H1 (cell line): ENCODE measurements around the gene CDPF1. TPM values are rescaled to one million over a fixed set of nuclear protein-coding genes. Genes with fewer than 3 reads are reported as not detected.

Experiments used
- CBX5 ChIP-seq: fragments of 300-800, 300-1000 bp; sonication (generic); IDR thresholded peaks from 2 replicates; pipeline ENCODE4 v1.7.1; 2016; ENCODE audit warnings: antibody characterized with exemption, low read length, low read depth
- CBX8 ChIP-seq: fragments of 300-800, 300-1000 bp; sonication (generic); IDR thresholded peaks from 2 replicates; pipeline ENCODE4 v1.7.1; 2016; ENCODE audit warnings: low read depth, low read length, borderline replicate concordance
- CHD7 ChIP-seq: fragments of 300-600 bp; sonication (generic); IDR thresholded peaks from 2 replicates; pipeline ENCODE4 v1.7.1; 2012; ENCODE audit warnings: low read length, moderate library complexity, mild to moderate bottlenecking, inconsistent platforms; ENCODE audit not compliant: insufficient replicate concordance
- NANOG ChIP-seq: IDR thresholded peaks from 2 replicates; pipeline ENCODE4 v1.6.1; 2011; ENCODE audit warnings: low read length, low read depth, mild to moderate bottlenecking, inconsistent platforms; ENCODE audit not compliant: insufficient read depth, poor library complexity, severe bottlenecking
- PHF8 ChIP-seq: fragments of 200-600 bp; sonication (generic); conservative IDR thresholded peaks from 2 replicates; pipeline ENCODE4 v1.7.1; 2012; ENCODE audit warnings: low read depth, mild to moderate bottlenecking, inconsistent platforms, low read length, moderate library complexity
- polyA plus RNA-seq, 7 experiments: library from polyadenylated mRNA; depleted of rRNA in 3 of 7; stranded (reverse) in 5 of 7; unstranded in 2 of 7; fragments of >200 nt in 5 of 7; fragments of 200-250 nt in 2 of 7; gene quantifications; 1 replicate in 5 of 7; 2 replicates in 1 of 7; 4 replicates in 1 of 7; pipeline versions ENCODE4 v1.2.1 to v1.2.3, GENCODE V29; 2011 to 2013; ENCODE audit warnings: missing spikeins in 2 of 7, mixed read lengths in 2 of 7
- total RNA-seq: library from RNA; stranded (reverse); fragmentation: NEBNext Ultra II Directional; extraction: Animal tissue kit (Norgen Biotek cat#: 25700); gene quantifications from 2 replicates; pipeline ENCODE4 v1.2.1, GENCODE V29; 2021
- TF ChIP-seq, protein P1 (sequence below), 3 experiments: IDR thresholded peaks; 1 replicate in 2 of 3; 2 replicates in 1 of 3; pipeline versions ENCODE4 v1.5.1 to v1.6.1; 2011; ENCODE audit warnings: low read length in 3 of 3, mild to moderate bottlenecking in 3 of 3, inconsistent platforms in 2 of 3, low read depth in 1 of 3, moderate library complexity in 1 of 3; ENCODE audit not compliant: insufficient read depth in 1 of 3; ENCODE audit errors: control extremely low read depth in 1 of 3

CDPF1 gene
- total and polyA plus RNA-seq, 2 of the 8 experiments (the other 6 are each of a cell fraction or from before 2014, with no cell fraction given), result 9.7 to 13.7 TPM

DNA sequence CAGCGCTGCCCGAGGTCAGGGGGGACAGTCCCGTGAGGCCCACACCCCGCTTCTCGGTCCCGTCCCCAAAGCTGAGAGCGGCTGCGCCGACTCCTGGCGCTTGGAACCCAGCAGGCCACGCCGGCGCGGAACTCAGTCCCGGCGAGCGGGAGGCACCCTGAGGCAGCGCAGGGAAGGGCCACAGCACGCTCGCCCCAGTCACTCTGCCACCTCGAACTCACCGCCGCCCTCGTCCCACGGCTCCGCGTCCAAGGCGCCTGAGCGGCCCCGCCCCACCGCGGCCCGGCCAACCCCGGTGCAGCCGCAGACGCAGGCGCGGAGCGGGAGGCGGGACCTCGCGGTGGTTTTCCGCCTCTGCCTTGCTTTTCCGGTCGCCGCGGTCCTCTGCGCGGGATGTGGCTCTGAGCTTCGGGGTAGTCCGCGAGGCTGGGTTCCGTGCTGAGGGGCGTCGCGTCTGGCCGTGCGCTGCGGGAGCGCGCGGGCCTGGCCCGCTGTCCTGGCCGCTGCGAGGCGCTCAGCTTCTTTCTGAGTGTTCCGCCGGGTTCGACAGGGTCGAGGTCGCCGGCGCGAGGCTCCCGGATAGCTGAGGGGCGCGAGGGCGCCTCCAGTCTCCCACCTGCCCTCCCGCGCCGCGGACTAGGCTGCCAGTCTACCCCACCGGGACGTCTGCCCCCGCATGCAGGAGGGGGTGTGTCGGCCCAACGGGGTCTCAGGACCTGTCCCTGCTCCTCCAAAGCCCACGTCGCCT lies at the start of gene CDPF1 (continued):
- no peak for TF ChIP-seq CHD7
- TF ChIP-seq, protein P1, sequence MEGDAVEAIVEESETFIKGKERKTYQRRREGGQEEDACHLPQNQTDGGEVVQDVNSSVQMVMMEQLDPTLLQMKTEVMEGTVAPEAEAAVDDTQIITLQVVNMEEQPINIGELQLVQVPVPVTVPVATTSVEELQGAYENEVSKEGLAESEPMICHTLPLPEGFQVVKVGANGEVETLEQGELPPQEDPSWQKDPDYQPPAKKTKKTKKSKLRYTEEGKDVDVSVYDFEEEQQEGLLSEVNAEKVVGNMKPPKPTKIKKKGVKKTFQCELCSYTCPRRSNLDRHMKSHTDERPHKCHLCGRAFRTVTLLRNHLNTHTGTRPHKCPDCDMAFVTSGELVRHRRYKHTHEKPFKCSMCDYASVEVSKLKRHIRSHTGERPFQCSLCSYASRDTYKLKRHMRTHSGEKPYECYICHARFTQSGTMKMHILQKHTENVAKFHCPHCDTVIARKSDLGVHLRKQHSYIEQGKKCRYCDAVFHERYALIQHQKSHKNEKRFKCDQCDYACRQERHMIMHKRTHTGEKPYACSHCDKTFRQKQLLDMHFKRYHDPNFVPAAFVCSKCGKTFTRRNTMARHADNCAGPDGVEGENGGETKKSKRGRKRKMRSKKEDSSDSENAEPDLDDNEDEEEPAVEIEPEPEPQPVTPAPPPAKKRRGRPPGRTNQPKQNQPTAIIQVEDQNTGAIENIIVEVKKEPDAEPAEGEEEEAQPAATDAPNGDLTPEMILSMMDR (IDR thresholded peaks at IDR 0.05; ENCODE audit: control extremely low read depth in 1 of 3, insufficient read depth in 1 of 3, low read depth in 1 of 3, low read length in 3 of 3), result peak in 1 of 3 experiments; percentile 2; a peak in 1 of 4 replicates
- no peak for TF ChIP-seq CBX8
- no peak for TF ChIP-seq NANOG
- no peak for TF ChIP-seq CBX5
- peak; percentile 55; the same call in 1 of the 2 replicates for TF ChIP-seq PHF8
